ENCODE measurements around the gene SLC40A1. TPM values are rescaled to one million over a fixed set of nuclear protein-coding genes. Genes with fewer than 3 reads are reported as not detected.

Gene SLC40A1
- total and polyA plus RNA-seq, 4 donors: 97.4 to 572 (median 168) TPM

GRCh38 chr2:189528617-189529016 lies 52.0 kb downstream of the SLC40A1 start (continued):
- TF ChIP-seq TAF1 (conservative IDR thresholded peaks at IDR 0.05) (no peak), GABPA (IDR thresholded peaks at IDR 0.05 in 1 of 2, conservative IDR thresholded peaks at IDR 0.05 in 1 of 2) (no peak), RAD21 (IDR thresholded peaks at IDR 0.05) (no peak), YY1 (IDR thresholded peaks at IDR 0.05) (no peak), RXRA (IDR thresholded peaks at IDR 0.05) (no peak), MAX (IDR thresholded peaks at IDR 0.05) (no peak), SP1 (IDR thresholded peaks at IDR 0.05) (no peak)

- no peak overlapping the region for H3K4me3 ChIP-seq (ENCODE audit: low read depth in 1 of 3, low read length in 3 of 3)
- H3K27ac ChIP-seq (ENCODE audit: low read depth in 1 of 2, low read length in 2 of 2): no peak overlapping the region
- WGBS: 94% methylated on average over 1 of the region's 1 CpG
- no peak overlapping the region for H3K9ac ChIP-seq (ENCODE audit: low read depth in 1 of 2, low read length in 2 of 2)
- peak in 1 of 2 donors; percentile 26 for TF ChIP-seq RXRA (IDR thresholded peaks at IDR 0.05)
- TF ChIP-seq CTCF (IDR thresholded peaks at IDR 0.05; ENCODE audit: low read depth, low read length, missing input control): no peak
- TF ChIP-seq MAX (IDR thresholded peaks at IDR 0.05): no peak
- H3K9me3 ChIP-seq (ENCODE audit: control insufficient read depth in 4 of 4, low read length in 3 of 4): no peaks in the 10 kb centered on the region
- H3K36me3 ChIP-seq (ENCODE audit: control insufficient read depth in 4 of 4, insufficient read depth in 3 of 4, low read depth in 1 of 4, low read length in 3 of 4): no peaks in the 10 kb centered on the region
- H3K27me3 ChIP-seq (ENCODE audit: control insufficient read depth in 4 of 4, insufficient read depth in 4 of 4, low read length in 3 of 4): no peaks in the 10 kb centered on the region
- H3K4me1 ChIP-seq (ENCODE audit: control insufficient read depth in 4 of 4, insufficient read depth in 4 of 4, low read length in 3 of 4): peaks cover 0 to 23% (median 7%) of the 10 kb centered on the region in 4 donors
- DNase-seq (ENCODE audit: low spot score): no peak
Observed at GRCh38 chr2:189527812-189528592, 52.6 kb downstream of the SLC40A1 start.

- H3K9me3 ChIP-seq (ENCODE audit: control insufficient read depth in 4 of 4, low read length in 3 of 4): no peaks in the 10 kb centered on the region
- peaks cover 0 to 30% (median 14%) of the 10 kb centered on the region in 4 donors for H3K4me1 ChIP-seq (ENCODE audit: control insufficient read depth in 4 of 4, insufficient read depth in 4 of 4, low read length in 3 of 4)
- WGBS: 64% methylated on average over 13 of the region's 13 CpGs
- no peak overlapping the region for H3K9ac ChIP-seq (ENCODE audit: low read depth in 1 of 2, low read length in 2 of 2)
- no peaks in the 10 kb centered on the region for H3K36me3 ChIP-seq (ENCODE audit: control insufficient read depth in 4 of 4, insufficient read depth in 3 of 4, low read depth in 1 of 4, low read length in 3 of 4)
- H3K4me3 ChIP-seq (ENCODE audit: low read depth in 1 of 3, low read length in 3 of 3): no peak overlapping the region
- TF ChIP-seq HNF4A (conservative IDR thresholded peaks at IDR 0.05) (peak in 1 of 2 donors; percentile 56), SP1 (IDR thresholded peaks at IDR 0.05) (peak; percentile 13), JUND (IDR thresholded peaks at IDR 0.05) (no peak), YY1 (IDR thresholded peaks at IDR 0.05) (no peak), RAD21 (IDR thresholded peaks at IDR 0.05) (no peak), NR2F2 (IDR thresholded peaks at IDR 0.05) (no peak), HNF4G (IDR thresholded peaks at IDR 0.05) (peak; percentile 11), ZBTB33 (IDR thresholded peaks at IDR 0.05) (no peak), MAX (IDR thresholded peaks at IDR 0.05) (no peak), ATF3 (IDR thresholded peaks at IDR 0.05) (no peak), RXRA (IDR thresholded peaks at IDR 0.05) (no peak)
- no peak for DNase-seq (ENCODE audit: low spot score)
- no peak overlapping the region for H3K27ac ChIP-seq (ENCODE audit: low read depth in 1 of 2, low read length in 2 of 2)
- no peaks in the 10 kb centered on the region for H3K27me3 ChIP-seq (ENCODE audit: control insufficient read depth in 4 of 4, insufficient read depth in 4 of 4, low read length in 3 of 4)
Observed at GRCh38 chr2:189527041-189527750, 53.4 kb downstream of the SLC40A1 start.
